GM23248 (cell line): ENCODE data around the gene KCNAB1. TPM values are rescaled to one million over a fixed set of nuclear protein-coding genes. Genes with fewer than 3 reads are reported as not detected.

ENCODE experiments used
- DNase-seq: peaks from one replicate; pipeline ENCODE4 v3.0.0-alpha.2; 2015
- H2AFZ ChIP-seq: fragments of 200-600 bp; sonication (generic); 2 replicates; pipeline ENCODE4 v1.6.1; 2016; ENCODE audit warnings: antibody characterized with exemption
- H3F3A ChIP-seq: fragments of 200-600 bp; sonication (generic); 2 replicates; pipeline ENCODE4 v1.6.1; 2016; ENCODE audit warnings: mild to moderate bottlenecking, antibody characterized with exemption, mixed run types; ENCODE audit not compliant: insufficient read depth
- H3K27ac ChIP-seq: fragments of 200-600 bp; sonication (generic); 2 replicates; pipeline ENCODE4 v1.5.1; 2016; ENCODE audit warnings: mild to moderate bottlenecking
- H3K27me3 ChIP-seq: fragments of 200-600 bp; sonication (generic); replicated peaks from 2 replicates; pipeline ENCODE4 v1.6.1; 2016; ENCODE audit warnings: mild to moderate bottlenecking; ENCODE audit not compliant: insufficient read depth
- H3K36me3 ChIP-seq: fragments of 200-600 bp; sonication (generic); 2 replicates; pipeline ENCODE4 v1.6.1; 2016; ENCODE audit warnings: low read depth, mild to moderate bottlenecking
- H3K4me1 ChIP-seq: fragments of 200-600 bp; sonication (generic); 2 replicates; pipeline ENCODE4 v1.6.1; 2016; ENCODE audit warnings: mild to moderate bottlenecking; ENCODE audit not compliant: insufficient read depth
- H3K4me2 ChIP-seq: fragments of 200-600 bp; sonication (generic); one replicate; pipeline ENCODE4 v1.6.1; 2016; ENCODE audit warnings: mild to moderate bottlenecking; ENCODE audit not compliant: unreplicated experiment
- H3K4me3 ChIP-seq: fragments of 200-600 bp; sonication (generic); 2 replicates; pipeline ENCODE4 v1.5.1; 2016; ENCODE audit warnings: mild to moderate bottlenecking
- H3K79me2 ChIP-seq: fragments of 200-600 bp; sonication (generic); 2 replicates; pipeline ENCODE4 v1.6.1; 2016; ENCODE audit warnings: mild to moderate bottlenecking; ENCODE audit not compliant: insufficient read depth
- H3K9ac ChIP-seq: fragments of 200-600 bp; sonication (generic); 2 replicates; pipeline ENCODE4 v1.6.1; 2016; ENCODE audit warnings: mild to moderate bottlenecking
- H3K9me2 ChIP-seq: fragments of 200-600 bp; sonication (generic); 2 replicates; pipeline ENCODE4 v1.6.1; 2016; ENCODE audit warnings: mixed run types, mild to moderate bottlenecking, moderate library complexity; ENCODE audit not compliant: insufficient read depth
- H3K9me3 ChIP-seq: fragments of 200-600 bp; sonication (generic); one replicate; pipeline ENCODE4 v1.6.1; 2017; ENCODE audit warnings: low read depth
- H4K20me1 ChIP-seq: fragments of 200-600 bp; sonication (generic); 2 replicates; pipeline ENCODE4 v1.6.0; 2016; ENCODE audit not compliant: insufficient read depth
- EZH2 ChIP-seq: fragments of 200-600 bp; sonication (generic); IDR thresholded peaks from 2 replicates; pipeline ENCODE4 v1.6.1; 2018; ENCODE audit warnings: antibody characterized with exemption, mild to moderate bottlenecking; ENCODE audit not compliant: insufficient read depth, poor library complexity, severe bottlenecking
- EZH2phosphoT487 ChIP-seq: fragments of 200-600 bp; sonication (generic); IDR thresholded peaks from 2 replicates; pipeline ENCODE4 v1.6.1; 2018; ENCODE audit warnings: antibody characterized with exemption, moderate library complexity, mild to moderate bottlenecking, low read depth; ENCODE audit not compliant: insufficient read depth
- WGBS, 2 experiments: methylation state at CpG; one replicate each; pipeline ENCODE4 v1.1.6; 2015 to 2017; ENCODE audit warnings: low lambda C conversion rate in 2 of 2, low coverage in 1 of 2; ENCODE audit errors: missing lambda C conversion rate in 2 of 2; 5-methylcytosine and 5-hydroxymethylcytosine counted together
- in situ Hi-C: fragments of 300-500 bp; cut with MboI; formaldehyde crosslinking; loops from 2 replicates; pipeline ENCODE4 v1.15.0; 2020
- polyA plus RNA-seq: library from polyadenylated mRNA; unstranded; fragments of >200 nt; fragmentation: Nextera tagmentation; extraction: Ambion mirVana; gene quantifications from 2 replicates; pipeline ENCODE4 v1.2.1, GENCODE V29; 2016
- total RNA-seq: library from RNA; depleted of rRNA; stranded (reverse); fragments of >200 nt; shearing (Covaris generic); gene quantifications from 2 replicates; pipeline ENCODE4 v1.2.3, GENCODE V29; 2014; rRNA removed

Gene KCNAB1
- total and polyA plus RNA-seq, 2 experiments from 2014 or later = 1.1 TPM; not detected in 1

GRCh38 chr3:156586905-156587759 is 466.8 kb downstream of the KCNAB1 start:
- Histone ChIP-seq H3K27ac (no peak overlapping the region), H3K9me2 (no peaks in the 10 kb centered on the region), H4K20me1 (no peaks in the 10 kb centered on the region), H3K36me3 (no peaks in the 10 kb centered on the region), H3F3A (no peaks in the 10 kb centered on the region), H3K27me3 (no peaks in the 10 kb centered on the region), H3K4me2 (no peak overlapping the region), H2AFZ (no peak overlapping the region), H3K9ac (no peak overlapping the region), H3K79me2 (no peaks in the 10 kb centered on the region), H3K4me3 (no peak overlapping the region), H3K9me3 (no peaks in the 10 kb centered on the region), H3K4me1 (no peaks in the 10 kb centered on the region)
- no peak for TF ChIP-seq EZH2
- TF ChIP-seq EZH2phosphoT487 = no peak
- in situ Hi-C loops = no loop called here
- DNase-seq = no peak
- WGBS, 2 experiments = 66 to 73% methylated on average over 5 of the region's 5 CpGs

- Histone ChIP-seq H3K9me2 (no peaks in the 10 kb centered on the region), H3K27me3 (no peaks in the 10 kb centered on the region), H3K4me2 (no peak overlapping the region), H3K27ac (no peak overlapping the region), H3K79me2 (no peaks in the 10 kb centered on the region), H3K9ac (no peak overlapping the region), H4K20me1 (no peaks in the 10 kb centered on the region), H3K9me3 (no peaks in the 10 kb centered on the region), H3K4me1 (no peaks in the 10 kb centered on the region), H3F3A (no peaks in the 10 kb centered on the region), H2AFZ (no peak overlapping the region), H3K36me3 (no peaks in the 10 kb centered on the region), H3K4me3 (no peak overlapping the region)
- no peak for TF ChIP-seq EZH2phosphoT487
- TF ChIP-seq EZH2 = no peak
- DNase-seq = no peak
- WGBS, 2 experiments = 93 to 100% methylated on average over 1 of the region's 1 CpG
- in situ Hi-C loops = no loop called here
Measured at GRCh38 chr3:156587760-156588069, 467.3 kb downstream of the KCNAB1 start.

Other genes with a start within 250 kb of the KCNAB1 start
- gene GMPS, start 249.9 kb upstream of the KCNAB1 start, total RNA-seq = 49.0 and 71.7 TPM in 2 replicates
- 58.2 and 65.1 TPM in 2 replicates for gene GMPS, start 249.9 kb upstream of the KCNAB1 start, polyA plus RNA-seq